Stimulated activated CD4-positive, alpha-beta T cell treated with anti-CD3 and anti-CD28 coated beads, Interleukin-2, amount 100 ng/mL, for 4 hours (primary cell): ENCODE data around the gene CCDC7.
"Not testable (repeated sequence)": the region's sequence is repeated elsewhere in the genome, so short reads cannot be mapped to it uniquely, and the experiment has no call there.

Experiments
- DNase-seq: peaks from one replicate; pipeline ENCODE4 v3.0.0-alpha.2; 2020; ENCODE audit warnings: low read depth

CCDC7 gene

GRCh38 chr10:32713560-32713959 is 267.6 kb downstream of the CCDC7 start:
- no peak for DNase-seq

GRCh38 chr10:32731527-32731926 is 285.6 kb downstream of the CCDC7 start:
- DNase-seq: no peak

- DNase-seq: no peak
These were observed 293.0 kb downstream of the CCDC7 start for GRCh38 chr10:32738958-32739357.

- DNase-seq: no peak
These were observed 298.4 kb downstream of the CCDC7 start for GRCh38 chr10:32744321-32744720.

GRCh38 chr10:32746869-32747268 is 300.9 kb downstream of the CCDC7 start:
- DNase-seq: no peak

DNA sequence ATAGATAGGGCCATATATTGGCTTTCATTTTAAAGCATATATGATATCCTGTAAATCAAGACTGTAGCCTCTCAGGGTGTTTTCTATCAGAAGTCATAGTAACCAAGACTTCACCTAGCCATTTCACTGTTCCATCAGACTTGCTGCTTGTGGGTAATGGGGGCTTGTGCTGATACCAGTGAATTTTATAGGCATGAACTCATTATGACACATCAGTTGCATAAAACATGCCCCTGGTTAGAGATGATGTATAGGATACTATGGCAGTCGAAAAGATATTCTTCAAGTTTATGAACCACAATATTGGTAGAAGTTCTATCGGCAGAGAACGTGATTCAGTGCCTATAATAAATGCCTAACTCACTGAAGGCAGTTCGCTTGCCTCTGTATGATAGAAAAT is 305.6 kb downstream of the CCDC7 start:
- no peak for DNase-seq

GRCh38 chr10:32754900-32755299 is 309.0 kb downstream of the CCDC7 start:
- not testable (repeated sequence) for DNase-seq

GRCh38 chr10:32771217-32771616 is 325.3 kb downstream of the CCDC7 start:
- DNase-seq: no peak

DNA sequence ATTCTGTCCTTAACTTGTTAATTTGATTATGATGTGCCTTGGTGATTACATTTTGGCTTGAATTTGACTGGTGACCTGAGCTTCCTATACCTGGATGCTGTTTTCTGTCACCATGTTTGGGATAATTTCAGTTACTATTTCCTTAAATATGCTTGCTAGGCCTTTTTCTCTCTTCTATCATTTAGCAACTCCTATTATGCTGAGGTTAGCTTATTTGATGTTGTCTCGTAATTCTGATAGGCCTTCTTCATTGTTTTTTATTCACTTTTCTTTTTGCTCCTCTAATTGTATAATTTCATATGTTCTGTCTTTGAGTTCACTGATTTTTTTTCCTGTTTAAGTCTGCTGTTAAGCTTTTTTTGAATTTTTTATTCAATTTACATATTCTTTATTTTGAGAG is 327.2 kb downstream of the CCDC7 start:
- DNase-seq: no peak

GRCh38 chr10:32786968-32787367 is 341.0 kb downstream of the CCDC7 start:
- no peak for DNase-seq

GRCh38 chr10:32787690-32788284 is 341.8 kb downstream of the CCDC7 start:
- no peak for DNase-seq

DNA sequence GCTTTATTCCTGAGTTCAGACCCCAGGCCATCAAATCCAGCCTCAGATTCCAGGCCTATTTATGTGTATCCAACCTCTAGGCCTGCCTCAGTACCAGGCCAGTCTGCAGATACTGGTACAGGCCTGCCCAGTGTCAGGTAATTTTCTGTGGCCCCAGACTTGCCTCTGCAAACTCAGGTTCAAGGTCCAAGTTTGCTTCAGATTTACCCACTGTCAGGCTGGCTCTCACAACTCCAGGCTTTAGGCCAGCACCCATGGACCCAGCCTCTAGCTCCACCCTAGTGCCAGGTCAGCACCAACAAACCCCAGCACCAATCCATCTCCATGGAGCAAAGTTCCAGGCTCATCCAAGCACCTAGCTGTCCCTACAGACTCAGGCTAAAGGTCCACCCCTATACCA is 342.4 kb downstream of the CCDC7 start:
- no peak for DNase-seq

DNA sequence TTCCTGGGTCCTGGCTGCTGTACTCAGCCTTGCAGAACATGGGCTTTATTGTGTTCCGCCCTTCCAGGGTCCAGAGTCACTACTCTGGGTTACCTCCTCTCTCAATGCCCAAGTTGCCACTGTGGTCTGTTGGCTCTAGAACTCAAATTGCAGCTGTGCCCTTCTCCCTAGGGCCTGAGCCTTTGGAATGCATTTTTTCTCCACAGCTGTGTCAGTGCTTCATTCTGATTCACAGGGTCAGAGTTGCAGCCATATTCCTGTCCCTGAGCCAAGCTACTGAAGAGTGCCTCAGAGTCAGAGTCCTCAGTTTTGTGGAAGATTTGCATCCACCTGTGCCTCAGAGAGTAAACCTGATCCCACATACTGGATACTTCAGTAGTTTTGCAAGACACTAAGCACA is 344.5 kb downstream of the CCDC7 start:
- no peak for DNase-seq

DNA sequence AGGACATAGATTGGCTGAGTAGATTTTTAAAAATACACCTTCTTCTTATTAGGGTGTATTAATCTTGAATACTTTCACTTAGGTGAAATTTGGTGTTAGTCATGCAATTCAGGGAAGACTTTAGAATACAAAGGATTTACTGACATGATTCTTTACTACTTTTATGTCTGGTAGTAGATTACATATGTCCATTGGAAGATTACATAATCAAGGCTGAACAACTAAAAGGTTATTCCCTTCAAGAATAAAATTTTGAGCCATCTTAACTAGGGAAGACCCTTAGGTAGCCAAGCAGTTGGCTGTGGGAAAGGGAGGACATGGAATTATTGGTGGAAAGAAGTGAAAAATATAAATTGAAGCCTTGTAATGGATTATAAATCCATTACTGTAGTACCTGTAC is 347.1 kb downstream of the CCDC7 start:
- DNase-seq: no peak

- no peak for DNase-seq
These were observed 349.8 kb downstream of the CCDC7 start for GRCh38 chr10:32795598-32796183.

DNA sequence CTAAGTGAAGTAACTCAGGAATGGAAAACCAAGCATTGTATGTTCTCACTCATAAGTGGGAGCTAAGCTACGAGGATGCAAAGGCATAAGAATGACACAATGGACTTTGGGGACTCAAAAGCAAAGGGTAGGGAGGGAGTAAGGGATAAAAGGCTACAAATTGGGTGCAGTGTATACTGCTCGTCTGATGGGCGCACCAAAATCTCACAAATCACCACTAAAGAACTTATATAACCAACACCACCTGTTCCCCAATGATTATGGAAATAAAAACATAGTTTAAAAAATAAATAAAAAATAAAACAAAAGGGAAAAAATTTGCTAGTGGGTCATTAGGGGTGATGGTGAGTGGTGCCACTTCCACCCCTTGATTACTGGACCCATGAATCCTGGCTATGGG is 351.5 kb downstream of the CCDC7 start:
- not testable (repeated sequence) for DNase-seq

DNA sequence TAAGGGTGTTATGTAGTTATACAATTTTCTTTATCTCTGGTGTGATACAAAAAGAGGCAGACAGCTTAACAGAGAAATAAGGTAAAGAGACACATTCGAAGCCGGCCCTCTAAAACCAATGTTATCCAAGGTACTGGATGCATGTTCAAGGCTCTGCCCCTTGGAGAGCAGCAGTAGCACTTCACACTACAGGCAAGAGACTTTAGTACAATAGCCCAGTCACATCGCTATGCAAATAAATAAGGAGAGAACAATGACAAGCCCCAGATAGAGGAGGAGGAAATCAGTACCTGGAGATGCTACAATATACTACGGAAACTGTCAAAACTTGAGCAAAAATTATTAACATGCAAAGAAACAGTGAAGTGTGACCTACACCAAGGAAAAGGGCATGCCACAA is 401.0 kb downstream of the CCDC7 start:
- no peak for DNase-seq

GRCh38 chr10:32851301-32851700 is 405.4 kb downstream of the CCDC7 start:
- DNase-seq: no peak

DNA sequence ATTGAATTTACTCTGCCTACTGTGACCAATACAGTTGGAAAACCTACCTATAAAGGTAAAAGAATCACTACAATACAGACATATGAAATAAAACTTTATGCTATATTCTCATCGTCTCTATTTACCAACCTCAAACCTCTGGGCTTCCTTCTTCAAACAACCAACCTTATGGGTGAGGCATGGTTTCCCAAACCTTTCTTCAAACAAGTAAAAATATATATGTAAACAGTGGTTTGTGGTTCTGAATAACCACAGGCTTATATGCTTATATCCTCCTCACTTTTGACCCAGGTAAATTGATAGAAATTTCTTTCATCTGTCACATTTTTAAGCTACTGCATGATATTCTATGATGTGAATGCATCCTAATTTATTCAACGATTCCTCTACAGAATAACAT is 408.5 kb downstream of the CCDC7 start:
- no peak for DNase-seq

DNA sequence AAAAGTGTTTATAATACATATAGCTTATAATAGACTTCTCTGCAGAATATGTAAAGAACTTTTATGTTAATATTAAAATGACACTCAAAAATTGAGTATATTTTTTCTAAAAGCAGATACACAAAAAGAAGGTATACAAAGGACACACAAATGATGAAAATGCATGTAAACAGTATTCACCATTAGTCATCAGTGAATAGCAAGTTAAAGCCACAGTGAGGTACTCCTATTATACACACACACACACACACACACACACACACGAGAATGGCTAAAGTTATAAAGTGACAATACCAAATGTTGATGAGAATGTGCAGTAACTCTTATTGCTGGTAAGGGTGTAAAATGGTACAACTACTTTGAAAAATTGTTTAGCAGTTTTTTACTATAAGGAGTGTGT is 419.2 kb downstream of the CCDC7 start:
- DNase-seq: no peak

- DNase-seq: no peak
These were observed 432.0 kb downstream of the CCDC7 start for GRCh38 chr10:32877915-32878314.

DNA sequence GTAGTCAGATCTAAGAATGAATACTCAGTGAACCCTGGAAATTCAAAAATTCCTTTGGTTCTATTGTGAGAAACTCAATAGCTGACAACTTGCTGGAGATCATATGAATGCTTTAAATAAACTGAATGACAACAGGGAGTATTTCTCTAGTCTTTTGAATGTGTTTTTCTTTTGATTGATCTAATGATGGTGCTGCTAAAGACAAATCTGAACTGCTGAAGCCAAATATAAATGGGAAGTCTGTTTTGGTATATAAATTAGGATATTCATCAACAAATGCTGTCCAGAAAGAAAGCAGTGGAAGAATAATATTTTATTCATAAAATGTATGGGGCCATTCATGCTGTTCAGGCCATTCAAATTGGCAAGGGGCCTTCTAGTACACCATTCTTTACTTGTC is 432.7 kb downstream of the CCDC7 start:
- no peak for DNase-seq

GRCh38 chr10:32882076-32882475 is 436.1 kb downstream of the CCDC7 start:
- no peak for DNase-seq

- no peak for DNase-seq
These were observed 441.5 kb downstream of the CCDC7 start for GRCh38 chr10:32887481-32887880.
